Left kidney (tissue), 8 donors: Measurements from ENCODE around the gene SOCS6. TPM values are rescaled to one million over a fixed set of nuclear protein-coding genes. Genes with fewer than 3 reads are reported as not detected.
"Not testable (repeated sequence)": the region's sequence is repeated elsewhere in the genome, so short reads cannot be mapped to it uniquely, and the experiment has no call there.

Experiments
- DNase-seq: peaks from one replicate; pipeline ENCODE4 v3.0.0-alpha.2; 2013
- long read RNA-seq, 8 donors: transcript quantifications; one replicate each; lab custom pipeline, GENCODE V29; 2026
- polyA plus RNA-seq: library from polyadenylated mRNA; unstranded; fragments of 120-200 nt; gene quantifications from one replicate; pipeline ENCODE4 v1.2.1, GENCODE V29; 2013; ENCODE audit not compliant: insufficient read length

The SOCS6 gene, protein sequence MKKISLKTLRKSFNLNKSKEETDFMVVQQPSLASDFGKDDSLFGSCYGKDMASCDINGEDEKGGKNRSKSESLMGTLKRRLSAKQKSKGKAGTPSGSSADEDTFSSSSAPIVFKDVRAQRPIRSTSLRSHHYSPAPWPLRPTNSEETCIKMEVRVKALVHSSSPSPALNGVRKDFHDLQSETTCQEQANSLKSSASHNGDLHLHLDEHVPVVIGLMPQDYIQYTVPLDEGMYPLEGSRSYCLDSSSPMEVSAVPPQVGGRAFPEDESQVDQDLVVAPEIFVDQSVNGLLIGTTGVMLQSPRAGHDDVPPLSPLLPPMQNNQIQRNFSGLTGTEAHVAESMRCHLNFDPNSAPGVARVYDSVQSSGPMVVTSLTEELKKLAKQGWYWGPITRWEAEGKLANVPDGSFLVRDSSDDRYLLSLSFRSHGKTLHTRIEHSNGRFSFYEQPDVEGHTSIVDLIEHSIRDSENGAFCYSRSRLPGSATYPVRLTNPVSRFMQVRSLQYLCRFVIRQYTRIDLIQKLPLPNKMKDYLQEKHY
- 34.0 TPM for polyA plus RNA-seq
- long read RNA-seq, donor 1, full-length matches to known transcripts, result 9 of 9 reads
- long read RNA-seq, donor 1, partial matches to known transcripts, result 0 of 9 reads
- long read RNA-seq, donor 1, other reads (novel, unspliced or antisense), result 0 of 9 reads
- long read RNA-seq, donor 2, full-length matches to known transcripts, result 8 of 8 reads
- long read RNA-seq, donor 2, partial matches to known transcripts, result 0 of 8 reads
- long read RNA-seq, donor 2, other reads (novel, unspliced or antisense), result 0 of 8 reads
- long read RNA-seq, donor 3, full-length matches to known transcripts, result 8 of 8 reads
- long read RNA-seq, donor 3, partial matches to known transcripts, result 0 of 8 reads
- long read RNA-seq, donor 3, other reads (novel, unspliced or antisense), result 0 of 8 reads
- long read RNA-seq, donor 4, result 0 reads
- long read RNA-seq, donor 5, full-length matches to known transcripts, result 8 of 8 reads
- long read RNA-seq, donor 5, partial matches to known transcripts, result 0 of 8 reads
- long read RNA-seq, donor 5, other reads (novel, unspliced or antisense), result 0 of 8 reads
- long read RNA-seq, donor 6, full-length matches to known transcripts, result 4 of 4 reads
- long read RNA-seq, donor 6, partial matches to known transcripts, result 0 of 4 reads
- long read RNA-seq, donor 6, other reads (novel, unspliced or antisense), result 0 of 4 reads
- long read RNA-seq, donor 7, full-length matches to known transcripts, result 4 of 4 reads
- long read RNA-seq, donor 7, partial matches to known transcripts, result 0 of 4 reads
- long read RNA-seq, donor 7, other reads (novel, unspliced or antisense), result 0 of 4 reads
- long read RNA-seq, donor 8, result 0 reads

DNA sequence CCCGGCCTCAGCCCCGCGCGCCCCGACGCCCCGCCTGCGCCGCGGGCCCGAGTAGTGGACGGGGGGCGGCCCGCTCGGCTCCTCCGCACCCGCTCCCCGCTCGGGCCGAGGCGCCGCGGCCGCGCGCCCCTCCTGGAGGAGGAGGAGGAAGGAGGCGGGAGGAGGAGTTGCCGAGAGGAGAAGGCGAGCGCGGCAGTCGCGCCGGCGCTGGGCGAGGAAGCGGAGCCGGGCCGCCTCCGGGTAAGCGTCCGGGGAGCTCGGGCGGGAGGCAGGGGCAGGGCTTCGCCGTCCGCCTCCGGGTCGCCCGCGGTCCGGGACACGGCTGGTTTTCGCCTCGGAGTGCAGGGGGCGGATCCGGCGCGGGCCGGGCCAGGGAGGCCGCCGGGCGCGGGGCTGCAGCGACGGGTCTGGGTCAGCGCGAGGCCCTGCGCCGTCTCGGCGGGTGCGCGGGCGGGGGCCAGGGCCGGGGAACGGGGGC lies at the start of gene SOCS6:
Gene SOCS6 (plus strand): TSS at position 195 of the 478 bp plus-strand sequence. CDS start 35,624 bp downstream, outside the sequence.
- DNase-seq, result peak; percentile 57

DNA sequence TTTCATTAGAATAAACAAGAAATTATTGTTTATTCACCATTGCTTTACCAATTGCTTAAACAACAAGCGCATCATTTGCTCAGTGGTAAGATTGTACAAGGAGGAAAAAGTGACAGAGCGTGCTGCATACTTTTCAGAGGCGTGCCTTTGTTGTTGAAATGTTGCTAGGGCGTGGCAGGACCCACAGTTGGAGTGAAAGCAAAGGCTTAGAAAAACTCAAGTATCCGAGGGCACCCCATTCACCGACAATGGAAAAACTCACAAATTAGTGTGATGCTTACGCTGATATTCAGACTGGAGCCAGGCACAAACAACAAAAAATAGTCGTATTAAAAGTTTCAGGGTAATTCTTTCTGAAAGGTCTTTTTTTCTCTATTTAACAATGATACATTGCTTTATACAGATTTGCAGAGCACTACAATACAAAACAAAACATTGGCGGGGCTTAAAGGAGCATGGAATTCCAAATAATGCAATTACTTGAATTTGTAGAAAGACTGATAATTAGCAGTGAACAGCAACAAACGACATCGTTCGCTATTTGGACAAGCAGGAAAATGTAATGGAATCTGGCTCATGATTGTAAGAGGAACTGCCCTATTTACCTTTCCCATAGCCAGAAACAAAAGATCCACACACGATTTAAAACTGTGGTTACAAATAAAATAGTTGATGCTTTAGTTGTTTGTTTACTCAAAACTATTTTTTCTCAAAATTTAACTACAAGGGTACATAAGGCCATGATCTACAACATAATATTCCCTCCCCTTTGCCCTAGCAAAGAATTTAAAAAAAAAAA lies 45.5 kb upstream of the SOCS6 start:
- DNase-seq, result no peak

DNA sequence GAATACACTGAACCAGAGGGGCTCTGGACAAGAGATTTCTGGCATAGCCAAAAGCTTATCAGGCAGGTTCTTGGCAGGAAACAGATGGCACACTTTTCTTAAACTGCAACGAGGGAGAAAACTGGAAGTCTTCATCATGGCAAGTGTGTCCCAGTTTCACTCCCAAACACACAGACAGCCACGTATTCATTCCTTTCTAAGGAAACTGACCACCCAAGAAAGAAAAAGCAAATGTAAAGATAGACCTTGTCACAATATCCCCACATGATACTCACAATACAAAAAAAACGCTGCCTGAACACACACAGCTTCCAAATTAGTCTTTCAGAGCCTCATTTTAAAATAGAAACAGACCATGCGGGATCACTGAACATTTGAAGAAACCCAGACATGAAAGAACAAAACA lies 42.8 kb upstream of the SOCS6 start:
- DNase-seq, result no peak

DNA sequence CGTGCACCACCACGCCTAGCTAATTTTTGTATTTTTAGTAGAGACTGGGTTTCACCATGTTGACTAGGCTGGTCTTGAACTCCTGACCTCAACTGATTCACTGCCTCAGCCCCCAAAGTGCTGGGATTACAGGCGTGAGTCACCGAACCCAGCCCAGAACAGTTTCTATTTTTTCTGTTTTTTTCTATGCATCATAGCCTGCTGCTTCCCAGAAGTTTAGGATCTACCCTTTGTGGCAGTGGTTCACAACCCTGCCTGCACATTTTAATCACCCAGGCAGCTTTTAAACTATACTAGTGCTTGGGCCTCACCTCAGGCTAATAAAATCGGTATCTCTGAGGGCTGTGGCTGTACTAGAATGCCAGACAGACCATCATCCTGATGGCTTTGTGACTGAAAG lies 39.7 kb upstream of the SOCS6 start:
- DNase-seq, result no peak

DNA sequence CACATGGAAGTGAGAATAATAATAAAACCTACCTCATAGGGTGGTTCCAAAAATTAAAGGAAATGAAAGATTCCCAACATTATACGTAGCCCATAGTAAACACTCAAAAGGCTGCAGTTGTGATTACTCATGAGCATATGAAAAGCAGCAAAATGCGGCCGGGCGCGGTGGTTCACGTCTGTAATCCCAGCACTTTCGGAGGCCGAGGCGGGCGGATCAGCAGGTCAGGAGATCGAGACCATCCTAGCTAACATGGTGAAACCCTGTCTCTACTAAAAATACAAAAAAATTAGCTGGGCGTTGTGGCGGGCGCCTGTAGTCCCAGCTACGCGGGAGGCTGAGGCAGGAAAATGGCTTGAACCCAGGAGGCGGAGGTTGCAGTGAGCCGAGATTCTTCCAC lies 39.0 kb upstream of the SOCS6 start:
- not testable (repeated sequence) for DNase-seq

DNA sequence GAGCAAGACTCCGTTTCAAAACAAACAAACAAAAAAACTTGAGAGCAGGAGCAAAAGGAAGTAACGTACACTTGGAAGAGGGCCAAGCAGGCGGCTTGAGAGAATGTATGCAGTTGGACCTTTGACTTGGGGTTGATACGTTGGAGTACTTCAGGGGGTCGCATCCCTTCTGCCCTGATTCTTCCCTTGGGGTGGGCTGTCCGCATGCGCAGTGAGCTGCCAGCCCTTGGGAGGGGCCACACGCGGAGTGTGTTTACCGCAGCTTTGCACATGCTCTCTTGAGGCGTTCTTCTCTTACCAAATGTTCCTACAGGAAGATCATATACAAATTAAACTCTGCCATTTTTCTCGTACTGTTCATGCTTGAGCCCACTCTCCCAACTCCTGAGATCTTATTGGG lies 38.1 kb upstream of the SOCS6 start:
- no peak for DNase-seq

DNA sequence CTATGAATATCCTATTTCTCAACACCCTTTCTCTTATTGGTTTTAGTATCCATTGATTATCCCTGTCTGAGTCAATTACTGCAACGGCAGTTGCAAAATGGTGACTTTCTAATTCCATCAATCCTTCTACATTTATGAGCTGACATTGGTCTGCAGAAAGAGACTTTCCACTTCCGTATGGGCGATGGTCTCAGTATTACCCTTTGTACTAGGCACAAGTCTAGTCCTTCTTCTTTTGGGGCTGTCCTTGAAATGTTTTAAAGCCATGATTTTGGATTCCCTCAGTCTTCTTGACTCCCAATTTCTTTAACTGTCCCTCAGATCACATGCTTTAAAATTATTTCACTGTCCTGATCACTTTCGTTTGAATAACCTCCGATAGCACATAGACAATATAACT lies 32.7 kb upstream of the SOCS6 start:
- DNase-seq, result no peak

DNA sequence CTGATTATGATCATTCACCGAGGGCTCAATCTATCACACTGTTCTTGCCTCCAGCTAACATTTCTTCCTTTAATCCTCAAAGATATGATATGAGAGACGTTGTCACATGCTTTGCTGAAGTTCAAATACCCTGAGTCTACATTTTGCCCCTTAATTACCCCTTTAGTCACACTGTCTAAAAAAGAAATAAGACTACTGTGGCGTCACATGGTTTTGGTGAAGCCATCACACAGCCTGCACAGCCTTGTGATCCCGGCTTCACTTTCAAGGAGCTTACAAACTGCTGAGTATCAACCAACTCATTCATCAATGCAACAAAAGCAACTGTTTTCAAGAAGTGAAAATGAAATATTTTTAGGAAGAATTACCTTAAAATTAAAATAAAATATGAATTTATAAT lies 31.9 kb upstream of the SOCS6 start:
- no peak for DNase-seq

DNA sequence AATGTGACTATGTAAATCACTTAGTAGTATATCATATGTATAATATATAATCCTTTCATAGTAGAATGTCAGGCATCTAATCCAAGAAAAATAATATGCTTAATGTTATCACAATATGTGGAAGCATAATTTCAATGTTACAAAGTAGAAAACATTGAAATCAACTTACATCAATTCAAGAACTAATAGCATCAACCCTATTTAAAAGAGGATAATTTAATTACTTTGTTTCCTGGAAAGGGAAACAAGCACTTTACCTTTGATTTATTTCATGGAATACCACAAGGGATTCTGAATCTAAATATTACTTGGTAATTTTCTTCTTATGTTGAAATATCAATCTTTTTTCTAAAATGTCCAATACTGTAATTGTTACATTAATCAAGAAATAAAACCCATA lies 30.6 kb upstream of the SOCS6 start:
- no peak for DNase-seq

DNA sequence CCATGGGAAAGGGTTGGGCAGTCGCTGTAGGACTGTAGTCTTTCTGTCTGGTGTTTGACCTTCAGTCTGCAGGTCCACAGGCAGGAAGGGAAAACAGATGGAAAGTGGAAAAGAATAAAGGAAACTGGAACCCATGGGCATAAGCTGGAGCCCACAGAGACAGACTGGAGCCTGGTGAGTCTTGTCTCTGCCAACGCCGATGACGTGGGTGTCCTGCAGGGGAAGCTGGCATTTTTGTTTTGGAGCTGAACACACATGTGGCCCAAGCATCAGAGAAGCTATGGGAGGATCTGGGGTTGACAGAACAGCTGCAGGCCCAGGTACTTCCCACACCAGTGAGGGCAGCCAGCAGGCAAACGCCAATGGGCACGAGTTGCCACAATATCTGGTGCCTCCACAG lies 28.2 kb upstream of the SOCS6 start:
- DNase-seq, result no peak

DNA sequence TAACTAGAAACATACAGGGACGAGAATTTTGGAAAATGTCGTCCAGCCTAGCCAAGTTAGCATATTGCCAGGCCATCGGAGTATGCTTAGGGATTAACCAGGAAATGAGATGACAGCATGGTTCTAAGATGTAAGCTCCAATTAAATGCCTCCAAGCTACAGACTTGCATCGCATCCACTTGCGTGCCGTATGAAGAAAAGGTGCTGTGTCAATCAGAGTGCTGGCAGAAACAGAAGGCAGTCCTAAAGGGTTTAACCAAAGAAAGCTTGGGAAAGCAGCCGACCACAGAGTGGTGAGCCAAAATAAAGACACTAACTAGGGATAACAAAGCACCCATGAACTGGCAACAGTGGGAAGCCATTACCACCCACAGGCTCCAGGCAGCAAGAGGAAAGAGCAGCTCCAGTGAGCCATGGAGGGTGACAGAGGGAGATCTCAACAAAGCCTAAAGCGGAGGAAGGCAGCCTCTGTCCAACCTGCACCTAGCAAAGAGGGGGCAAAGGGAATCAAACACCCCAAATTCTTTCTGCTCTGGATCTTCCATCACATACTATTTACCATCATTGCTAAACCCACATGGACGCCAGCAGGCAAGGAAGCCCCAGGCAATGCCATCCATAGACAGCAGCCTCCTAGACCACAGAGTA lies 27.6 kb upstream of the SOCS6 start:
- DNase-seq, result no peak

DNA sequence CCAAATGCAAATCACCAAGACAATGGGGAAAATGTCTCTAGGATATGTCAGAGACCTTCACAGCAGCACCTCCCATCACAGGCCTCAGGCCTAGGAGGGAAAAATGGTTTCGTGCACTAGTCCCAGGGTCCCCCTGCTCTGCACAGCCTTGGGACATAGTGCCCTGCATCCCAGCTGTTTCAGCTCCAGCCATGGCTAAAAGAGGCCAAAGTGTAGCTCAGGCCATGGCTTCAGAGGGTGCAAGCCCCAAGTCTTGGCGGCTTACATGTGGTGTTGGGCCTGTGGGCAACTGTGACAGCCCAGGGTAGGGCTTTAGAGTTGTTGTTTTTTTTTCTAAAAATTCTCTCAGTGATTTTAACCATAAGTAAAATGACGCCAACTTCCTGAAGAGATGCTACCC lies 25.5 kb upstream of the SOCS6 start:
- DNase-seq, result no peak

DNA sequence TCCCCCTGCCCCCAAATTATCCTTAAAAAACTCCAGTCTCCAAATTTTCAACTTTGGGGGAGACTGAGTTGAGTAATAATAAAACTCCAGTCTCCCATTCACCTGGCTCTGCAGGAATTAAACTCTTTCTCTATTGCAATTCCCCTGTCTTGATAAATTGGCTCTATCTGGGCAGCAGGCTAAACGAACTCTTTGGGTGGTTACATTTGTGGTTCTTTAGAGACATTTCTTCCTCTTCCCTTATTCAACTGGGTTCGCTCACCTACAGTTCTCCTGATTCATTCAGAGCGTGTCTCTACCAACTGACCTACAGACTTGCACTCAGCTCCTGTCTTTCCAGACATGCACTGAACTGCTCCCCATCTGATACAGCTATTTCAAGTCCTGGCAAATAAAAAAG lies 17.1 kb upstream of the SOCS6 start:
- DNase-seq, result no peak

DNA sequence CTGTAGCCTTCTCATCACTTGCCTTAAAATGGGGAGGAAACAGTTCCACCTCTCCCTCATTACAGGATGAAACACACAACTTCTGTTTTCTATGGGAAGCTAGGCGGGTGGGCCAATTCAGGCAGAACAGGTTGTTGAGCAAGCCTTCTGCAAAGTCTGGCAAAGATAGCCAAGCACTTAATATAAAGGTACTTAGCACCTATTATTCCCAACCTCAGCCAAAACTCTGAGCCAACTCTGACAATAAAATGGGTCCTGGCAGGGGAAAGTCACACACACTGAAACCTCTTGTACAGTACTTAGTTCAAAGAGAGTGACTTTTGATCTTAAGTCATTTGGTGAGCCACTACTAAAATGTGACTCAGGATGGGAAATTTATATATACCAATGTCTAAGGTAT lies 15.8 kb upstream of the SOCS6 start:
- DNase-seq, result no peak

DNA sequence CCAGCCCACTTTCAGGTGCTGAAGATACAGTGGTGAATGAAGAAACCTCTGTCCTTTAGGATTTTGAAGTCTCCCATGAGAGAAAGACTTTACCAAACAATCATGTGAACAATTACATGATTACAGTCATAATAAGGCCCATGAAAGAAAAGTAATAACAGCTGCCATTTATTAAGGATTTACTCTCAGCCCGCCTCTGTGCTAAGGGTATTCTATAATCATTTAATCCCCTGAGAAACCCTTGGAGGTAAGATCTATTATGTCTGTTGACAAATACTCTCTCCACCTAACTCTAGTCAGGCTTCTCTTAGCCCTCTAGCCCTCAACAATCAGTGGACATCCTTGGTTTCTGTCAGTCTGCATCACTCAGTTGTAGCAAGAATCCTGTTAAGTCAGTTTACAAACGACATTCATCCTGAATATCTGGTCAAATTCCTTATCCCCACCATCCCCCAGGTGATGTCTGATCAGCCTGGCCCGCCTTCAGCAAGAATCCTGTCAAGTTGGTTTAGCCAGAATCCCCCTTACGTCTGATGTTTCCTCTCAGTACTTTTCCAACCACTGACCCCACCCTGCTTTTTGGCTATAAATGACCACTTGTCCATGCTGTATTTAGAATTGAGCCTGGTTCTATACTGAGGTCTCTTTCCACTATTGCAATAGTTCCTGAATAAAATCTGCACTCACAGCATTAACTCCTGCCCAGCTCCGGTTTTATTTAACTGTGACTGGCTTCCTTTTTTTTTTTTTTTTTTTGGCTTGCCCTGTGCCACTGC lies 12.2 kb upstream of the SOCS6 start:
- DNase-seq, result no peak

DNA sequence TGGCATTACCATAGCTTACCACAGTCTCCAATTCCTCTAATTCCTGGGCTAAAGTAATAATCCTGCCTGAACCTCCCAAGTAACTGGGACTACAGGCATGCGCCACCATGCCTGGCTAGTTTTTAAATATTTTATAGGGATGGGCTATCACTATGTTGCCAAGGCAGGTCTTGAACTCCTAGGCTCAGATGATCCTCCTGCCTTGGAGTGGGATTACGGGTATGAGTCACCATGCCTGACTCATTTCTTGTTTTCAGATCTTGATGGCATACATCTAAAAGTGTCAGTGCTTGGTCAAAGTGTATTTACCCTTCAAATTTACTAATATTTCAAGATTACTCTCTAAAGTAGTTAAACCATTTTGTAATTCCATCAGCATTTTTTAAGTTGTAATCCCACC lies 9.4 kb upstream of the SOCS6 start:
- DNase-seq, result no peak

DNA sequence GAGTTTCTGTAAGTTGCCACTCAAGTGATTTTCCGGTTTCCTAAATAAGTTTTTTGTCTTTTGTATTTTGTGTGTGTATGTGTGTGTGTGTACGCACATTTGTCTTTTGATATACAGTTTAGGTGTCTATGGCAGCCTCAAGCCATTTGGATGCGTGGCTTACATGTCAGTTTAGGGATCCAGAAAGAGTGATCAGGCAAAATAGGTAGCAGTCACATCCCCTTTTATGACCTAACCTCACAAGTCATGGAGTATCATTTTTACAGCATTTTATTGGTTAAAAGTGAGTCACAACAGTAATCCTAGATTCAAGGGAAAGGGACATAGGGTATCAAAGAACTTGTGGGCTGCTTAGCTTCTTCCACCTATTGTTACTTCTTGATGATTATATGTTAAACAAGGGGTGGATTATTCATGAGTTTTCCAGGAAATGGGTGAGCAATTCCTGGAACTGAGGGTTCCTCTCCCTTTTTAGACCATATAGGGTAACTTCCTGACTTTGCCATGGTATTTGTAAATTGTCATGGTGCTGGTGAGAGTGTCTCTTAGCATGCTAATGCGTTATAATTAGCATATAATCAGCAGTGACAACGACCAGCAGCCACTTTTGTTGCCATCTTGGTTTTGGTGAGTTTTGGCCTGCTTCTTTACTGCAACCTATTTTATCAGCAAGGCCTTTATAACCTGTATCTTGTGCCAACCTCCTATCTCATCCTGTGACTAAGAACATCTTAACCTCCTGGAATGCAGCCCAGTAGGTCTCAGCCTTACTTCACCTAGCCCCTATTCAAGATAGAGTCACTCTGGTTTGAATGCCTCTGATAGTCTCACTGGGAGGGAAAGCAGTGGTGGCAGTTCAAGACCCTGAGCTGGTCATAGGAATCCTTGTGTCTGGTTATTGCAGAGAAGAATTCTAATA lies 8.6 kb upstream of the SOCS6 start:
- no peak for DNase-seq

DNA sequence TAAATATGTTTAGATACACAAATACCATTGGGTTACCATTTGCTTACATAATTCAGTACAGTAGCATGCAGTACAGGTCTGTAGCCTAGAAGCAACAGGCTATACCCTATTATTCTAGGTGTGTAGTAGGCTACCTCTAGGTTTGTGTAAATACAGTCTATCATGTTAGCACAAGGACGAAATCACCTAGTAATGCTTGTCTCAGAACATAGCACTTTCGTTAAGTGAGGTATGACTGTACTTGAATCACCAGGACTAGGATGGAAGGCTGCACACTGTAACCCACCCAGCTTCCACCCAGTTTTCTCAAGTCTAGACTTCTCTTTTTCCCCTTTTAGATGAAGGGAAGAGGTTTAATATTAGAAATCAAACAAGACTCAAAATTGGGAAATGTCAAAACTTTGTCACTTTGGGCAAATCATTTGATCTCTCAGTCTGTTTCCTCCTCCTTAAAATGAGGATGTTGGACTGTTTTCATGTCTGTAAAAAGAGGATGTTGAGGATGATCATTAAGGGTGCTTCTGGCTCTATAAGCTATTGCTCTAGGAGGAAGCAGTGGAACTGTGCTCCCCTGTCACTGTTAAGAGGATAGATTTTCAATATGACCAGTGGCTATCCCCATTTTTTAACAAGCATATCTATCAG lies 3.7 kb upstream of the SOCS6 start:
- no peak for DNase-seq
